Measurements from ENCODE around the gene PHLPP1. TPM values are rescaled to one million over a fixed set of nuclear protein-coding genes. Genes with fewer than 3 reads are reported as not detected.
A peak's percentile ranks its signal among the peaks of the same experiment; 100 is the strongest.

PHLPP1 gene
- total RNA-seq, 1 experiment from 2014 or later: 13.7 TPM

DNA sequence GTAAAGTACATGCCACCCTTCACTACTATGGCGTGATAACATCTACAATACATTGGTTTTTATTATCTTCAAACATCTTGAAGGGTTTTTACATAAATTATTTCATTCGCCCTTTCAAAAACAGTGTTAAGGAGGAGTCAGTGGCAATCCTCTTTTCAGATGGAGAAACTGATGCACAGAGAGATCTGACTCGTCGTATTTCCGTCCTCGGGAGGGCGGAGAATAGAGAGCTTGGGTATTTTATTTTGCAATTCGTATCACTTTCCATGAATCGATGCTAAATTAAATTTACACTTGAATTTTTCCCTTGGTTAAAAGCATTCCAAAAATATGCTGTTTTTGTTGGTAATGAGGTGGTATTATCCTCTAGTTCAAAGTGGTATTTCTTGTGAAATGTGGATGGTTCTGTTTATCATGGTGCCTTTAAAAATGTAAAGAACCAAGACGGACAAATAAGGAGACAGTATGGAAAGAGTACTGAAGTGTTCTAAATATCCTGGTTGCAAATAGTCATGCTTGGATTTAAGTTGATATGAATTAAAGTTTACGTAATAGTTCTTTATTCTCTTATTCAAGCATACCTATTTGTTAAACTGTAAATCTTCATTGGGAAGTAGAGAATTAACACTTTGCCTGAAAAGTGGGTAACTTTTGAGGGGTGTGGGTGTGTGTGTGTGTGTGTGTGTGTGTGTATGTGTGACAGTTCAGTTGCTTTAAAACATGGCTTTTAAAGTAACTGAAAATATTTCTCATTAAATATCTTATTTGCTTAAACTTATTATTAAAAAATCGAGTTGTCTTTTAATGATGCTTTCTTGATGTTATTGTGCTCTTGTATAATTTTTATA is 5.6 kb downstream of the PHLPP1 start:
- TF ChIP-seq, protein P1, sequence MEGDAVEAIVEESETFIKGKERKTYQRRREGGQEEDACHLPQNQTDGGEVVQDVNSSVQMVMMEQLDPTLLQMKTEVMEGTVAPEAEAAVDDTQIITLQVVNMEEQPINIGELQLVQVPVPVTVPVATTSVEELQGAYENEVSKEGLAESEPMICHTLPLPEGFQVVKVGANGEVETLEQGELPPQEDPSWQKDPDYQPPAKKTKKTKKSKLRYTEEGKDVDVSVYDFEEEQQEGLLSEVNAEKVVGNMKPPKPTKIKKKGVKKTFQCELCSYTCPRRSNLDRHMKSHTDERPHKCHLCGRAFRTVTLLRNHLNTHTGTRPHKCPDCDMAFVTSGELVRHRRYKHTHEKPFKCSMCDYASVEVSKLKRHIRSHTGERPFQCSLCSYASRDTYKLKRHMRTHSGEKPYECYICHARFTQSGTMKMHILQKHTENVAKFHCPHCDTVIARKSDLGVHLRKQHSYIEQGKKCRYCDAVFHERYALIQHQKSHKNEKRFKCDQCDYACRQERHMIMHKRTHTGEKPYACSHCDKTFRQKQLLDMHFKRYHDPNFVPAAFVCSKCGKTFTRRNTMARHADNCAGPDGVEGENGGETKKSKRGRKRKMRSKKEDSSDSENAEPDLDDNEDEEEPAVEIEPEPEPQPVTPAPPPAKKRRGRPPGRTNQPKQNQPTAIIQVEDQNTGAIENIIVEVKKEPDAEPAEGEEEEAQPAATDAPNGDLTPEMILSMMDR (conservative IDR thresholded peaks at IDR 0.05; ENCODE audit: low read depth, low read length): no peak
- no peak for TF ChIP-seq EZH2 (IDR thresholded peaks at IDR 0.05; ENCODE audit: borderline replicate concordance, low read depth, low read length, poor library complexity, severe bottlenecking)
- Histone ChIP-seq H3K4me3 (ENCODE audit: low read depth, low read length, poor library complexity, severe bottlenecking) (no peak overlapping the region), H3K9me3 (ENCODE audit: low read depth, low read length, poor library complexity, severe bottlenecking) (no peaks in the 10 kb centered on the region), H3K4me1 (ENCODE audit: insufficient read depth, low read length, poor library complexity, severe bottlenecking) (peaks cover 67% of the 10 kb centered on the region), H3K27ac (ENCODE audit: low read depth, low read length, poor library complexity, severe bottlenecking) (peak overlapping the region; percentile 79), H3K36me3 (ENCODE audit: insufficient read depth, low read length, poor library complexity, severe bottlenecking) (no peaks in the 10 kb centered on the region), H3K27me3 (replicated peaks; ENCODE audit: insufficient read depth, low read depth, low read length, poor library complexity) (no peaks in the 10 kb centered on the region)
- DNase-seq (ENCODE audit: low spot score): no peak
- no TSS peak for BruUV-seq (replicated peaks)
- CTCF ChIA-PET: no interaction called here
- intact Hi-C loops (cut with micrococcal nuclease; ENCODE audit: unreplicated experiment): loop anchor here (5.0 kb wide), 1 partner anchor 81 kb away; no protein-coding TSS in a partner anchor
- POLR2A ChIA-PET (ENCODE audit: low non-redundant PET): no interaction called here

DNA sequence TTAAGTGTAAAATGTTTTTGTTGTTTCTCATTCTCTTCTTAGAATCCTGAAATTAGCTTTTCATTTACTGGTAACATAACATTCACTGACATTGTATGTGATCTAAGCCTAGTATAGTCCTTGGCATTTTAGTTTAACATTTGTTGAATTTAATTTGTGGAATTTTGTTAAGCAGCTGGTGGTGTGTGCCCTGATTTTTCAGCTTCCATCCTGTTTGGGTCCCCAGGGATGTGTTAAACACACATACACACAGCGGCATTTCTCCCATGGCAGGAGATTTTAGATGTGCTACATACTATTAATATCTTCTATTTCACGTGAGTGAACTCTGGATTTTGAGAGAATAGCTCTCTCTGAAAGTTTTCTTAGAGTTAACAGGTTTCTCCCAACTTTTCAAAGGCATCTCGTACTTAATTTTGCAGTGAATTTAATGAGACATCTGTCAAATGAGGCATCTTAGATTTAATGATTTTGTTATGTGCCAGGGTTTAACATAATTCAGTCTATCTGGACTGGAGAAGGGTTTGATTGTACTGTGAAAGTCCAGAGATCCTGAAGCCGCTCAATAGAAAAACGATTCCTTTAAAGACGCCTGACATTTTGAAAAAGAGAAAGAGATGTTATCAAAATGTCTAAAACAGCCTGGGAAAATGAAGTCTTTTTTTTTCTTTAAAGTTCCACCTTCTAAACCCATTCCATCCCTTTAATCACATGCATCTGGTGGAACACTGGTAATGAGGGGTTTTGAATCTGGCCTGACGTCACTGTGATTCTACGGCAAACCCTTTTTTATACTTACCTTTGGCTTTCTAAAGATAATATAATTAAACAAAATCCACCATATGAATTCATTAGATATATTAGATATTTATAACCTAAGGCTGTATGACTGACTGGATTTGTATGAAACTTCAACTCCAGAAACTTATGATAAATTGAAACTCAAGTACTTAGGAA is 6.8 kb downstream of the PHLPP1 start:
- CTCF ChIA-PET: no interaction called here
- peak overlapping the region; percentile 22 for H3K4me3 ChIP-seq (ENCODE audit: low read depth, low read length, poor library complexity, severe bottlenecking)
- POLR2A ChIA-PET (ENCODE audit: low non-redundant PET): no interaction called here
- intact Hi-C loops (cut with micrococcal nuclease; ENCODE audit: unreplicated experiment): loop anchor here (5.0 kb wide), 1 partner anchor 80 kb away; no protein-coding TSS in a partner anchor
- peak overlapping the region; percentile 79 for H3K27ac ChIP-seq (ENCODE audit: low read depth, low read length, poor library complexity, severe bottlenecking)
- H3K9me3 ChIP-seq (ENCODE audit: low read depth, low read length, poor library complexity, severe bottlenecking): no peaks in the 10 kb centered on the region
- TF ChIP-seq EZH2 (IDR thresholded peaks at IDR 0.05; ENCODE audit: borderline replicate concordance, low read depth, low read length, poor library complexity, severe bottlenecking): no peak
- TF ChIP-seq, protein P1 (conservative IDR thresholded peaks at IDR 0.05; ENCODE audit: low read depth, low read length): no peak
- no peaks in the 10 kb centered on the region for H3K36me3 ChIP-seq (ENCODE audit: insufficient read depth, low read length, poor library complexity, severe bottlenecking)
- BruUV-seq (replicated peaks): no TSS peak
- no peaks in the 10 kb centered on the region for H3K27me3 ChIP-seq (replicated peaks; ENCODE audit: insufficient read depth, low read depth, low read length, poor library complexity)
- peak; percentile 90 for DNase-seq (ENCODE audit: low spot score)
- peaks cover 67% of the 10 kb centered on the region for H3K4me1 ChIP-seq (ENCODE audit: insufficient read depth, low read length, poor library complexity, severe bottlenecking)

DNA sequence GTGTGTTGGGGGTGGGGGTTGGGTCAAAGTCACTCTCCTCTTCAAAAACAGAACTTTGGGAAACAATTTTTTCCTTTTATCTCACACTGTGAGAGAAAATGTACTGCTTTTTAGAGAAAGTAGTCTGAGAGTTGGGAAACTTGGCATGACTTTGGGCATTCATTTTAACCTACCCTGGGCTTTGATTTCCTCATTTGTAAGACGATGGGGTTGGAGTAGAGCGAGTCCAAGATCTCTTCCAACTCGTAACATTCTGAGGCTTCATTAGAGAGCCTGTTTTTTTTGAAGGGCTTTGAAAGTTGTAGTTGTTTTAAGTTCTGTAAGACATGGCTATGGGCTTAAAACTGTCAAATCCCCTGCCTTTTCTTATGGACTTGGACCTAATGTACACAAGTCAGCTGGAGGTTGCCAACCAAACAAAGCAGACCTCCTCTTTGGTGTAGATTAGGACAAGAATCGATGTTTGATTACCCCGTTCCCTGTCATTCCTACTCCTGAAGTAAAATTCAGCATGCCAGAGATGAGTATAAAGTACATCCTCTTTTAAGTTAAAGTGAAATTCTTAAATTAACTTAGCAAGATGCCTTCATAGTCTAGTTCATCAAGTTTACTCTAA is 8.4 kb downstream of the PHLPP1 start:
- no peaks in the 10 kb centered on the region for H3K36me3 ChIP-seq (ENCODE audit: insufficient read depth, low read length, poor library complexity, severe bottlenecking)
- TF ChIP-seq EZH2 (IDR thresholded peaks at IDR 0.05; ENCODE audit: borderline replicate concordance, low read depth, low read length, poor library complexity, severe bottlenecking): no peak
- TF ChIP-seq, protein P1 (conservative IDR thresholded peaks at IDR 0.05; ENCODE audit: low read depth, low read length): no peak
- CTCF ChIA-PET: no interaction called here
- no peak overlapping the region for H3K4me3 ChIP-seq (ENCODE audit: low read depth, low read length, poor library complexity, severe bottlenecking)
- peaks cover 59% of the 10 kb centered on the region for H3K4me1 ChIP-seq (ENCODE audit: insufficient read depth, low read length, poor library complexity, severe bottlenecking)
- intact Hi-C loops (cut with micrococcal nuclease; ENCODE audit: unreplicated experiment): loop anchor here (5.0 kb wide), 1 partner anchor 79 kb away; no protein-coding TSS in a partner anchor
- BruUV-seq (replicated peaks): no TSS peak
- peak overlapping the region; percentile 8 for H3K27ac ChIP-seq (ENCODE audit: low read depth, low read length, poor library complexity, severe bottlenecking)
- no peak for DNase-seq (ENCODE audit: low spot score)
- H3K27me3 ChIP-seq (replicated peaks; ENCODE audit: insufficient read depth, low read depth, low read length, poor library complexity): no peaks in the 10 kb centered on the region
- POLR2A ChIA-PET (ENCODE audit: low non-redundant PET): no interaction called here
- no peaks in the 10 kb centered on the region for H3K9me3 ChIP-seq (ENCODE audit: low read depth, low read length, poor library complexity, severe bottlenecking)
